ENCODE data around the gene TNRC18. TPM values are rescaled to one million over a fixed set of nuclear protein-coding genes. Genes with fewer than 3 reads are reported as not detected.
A peak's percentile ranks its signal among the peaks of the same experiment; 100 is the strongest.
"Not testable (repeated sequence)": the region's sequence is repeated elsewhere in the genome, so short reads cannot be mapped to it uniquely, and the experiment has no call there.

Gene TNRC18
- total RNA-seq, 2 experiments from 2014 or later, result 36.0 to 43.8 TPM

GRCh38 chr7:5305050-5305449, 118.6 kb downstream of the TNRC18 start:
- H3K27me3 Mint-ChIP-seq (ENCODE audit: low read depth); H3K27ac Mint-ChIP-seq; intact Hi-C loops (cut with micrococcal nuclease); H3K4me1 Mint-ChIP-seq (ENCODE audit: low read depth); DNase-seq; H3K4me3 Mint-ChIP-seq; H3K36me3 Mint-ChIP-seq (ENCODE audit: low read depth); H3K9me3 Mint-ChIP-seq: not testable (repeated sequence)
- CTCF ChIA-PET, result interaction anchor here (0.7 kb wide), 1 partner anchor 9 kb away, joined by 3 read pairs; no protein-coding TSS in a partner anchor

- Mint-ChIP-seq H3K27ac (no peak overlapping the region), H3K4me1 (ENCODE audit: low read depth) (no peaks in the 10 kb centered on the region), H3K4me3 (no peak overlapping the region), H3K9me3 (no peaks in the 10 kb centered on the region), H3K27me3 (ENCODE audit: low read depth) (no peaks in the 10 kb centered on the region), H3K36me3 (ENCODE audit: low read depth) (peaks cover 6% of the 10 kb centered on the region)
- DNase-seq, result no peak
- CTCF ChIA-PET, result interaction anchor here (0.7 kb wide), 1 partner anchor 8 kb away, joined by 3 read pairs; no protein-coding TSS in a partner anchor
- intact Hi-C loops (cut with micrococcal nuclease), result no loop called here
These were observed 119.8 kb downstream of the TNRC18 start for GRCh38 chr7:5303591-5304505.

GRCh38 chr7:5303061-5303460, 120.6 kb downstream of the TNRC18 start:
- Mint-ChIP-seq H3K4me1 (ENCODE audit: low read depth) (no peaks in the 10 kb centered on the region), H3K9me3 (no peaks in the 10 kb centered on the region), H3K36me3 (ENCODE audit: low read depth) (peaks cover 2% of the 10 kb centered on the region), H3K4me3 (no peak overlapping the region), H3K27ac (no peak overlapping the region), H3K27me3 (ENCODE audit: low read depth) (no peaks in the 10 kb centered on the region)
- intact Hi-C loops (cut with micrococcal nuclease), result no loop called here
- no peak for DNase-seq
- CTCF ChIA-PET, result no interaction called here

- Mint-ChIP-seq H3K9me3 (no peaks in the 10 kb centered on the region), H3K4me3 (no peak overlapping the region), H3K4me1 (ENCODE audit: low read depth) (no peaks in the 10 kb centered on the region), H3K27ac (no peak overlapping the region), H3K27me3 (ENCODE audit: low read depth) (no peaks in the 10 kb centered on the region), H3K36me3 (ENCODE audit: low read depth) (no peaks in the 10 kb centered on the region)
- intact Hi-C loops (cut with micrococcal nuclease), result no loop called here
- no peak for DNase-seq
- CTCF ChIA-PET, result no interaction called here
These were observed 121.1 kb downstream of the TNRC18 start for GRCh38 chr7:5302577-5302976.

GRCh38 chr7:5300366-5300765, 123.3 kb downstream of the TNRC18 start:
- DNase-seq, result no peak
- intact Hi-C loops (cut with micrococcal nuclease), result no loop called here
- Mint-ChIP-seq H3K4me3 (no peak overlapping the region), H3K36me3 (ENCODE audit: low read depth) (no peaks in the 10 kb centered on the region), H3K9me3 (peaks cover 2% of the 10 kb centered on the region), H3K27ac (no peak overlapping the region), H3K4me1 (ENCODE audit: low read depth) (peaks cover 8% of the 10 kb centered on the region), H3K27me3 (ENCODE audit: low read depth) (peaks cover 8% of the 10 kb centered on the region)
- CTCF ChIA-PET, result no interaction called here

- H3K9me3 Mint-ChIP-seq, result peaks cover 12% of the 10 kb centered on the region
- peaks cover 8% of the 10 kb centered on the region for H3K27me3 Mint-ChIP-seq (ENCODE audit: low read depth)
- H3K4me1 Mint-ChIP-seq (ENCODE audit: low read depth), result peaks cover 8% of the 10 kb centered on the region
- intact Hi-C loops (cut with micrococcal nuclease), result no loop called here
- CTCF ChIA-PET, result interaction anchor here (0.6 kb wide), 1 partner anchor 112 kb away, joined by 3 read pairs; no protein-coding TSS in a partner anchor
- peak overlapping the region; percentile 72 for H3K4me3 Mint-ChIP-seq
- no peak overlapping the region for H3K27ac Mint-ChIP-seq
- H3K36me3 Mint-ChIP-seq (ENCODE audit: low read depth), result no peaks in the 10 kb centered on the region
- peak; percentile 71 for DNase-seq
These were observed 126.9 kb downstream of the TNRC18 start for GRCh38 chr7:5296611-5297226.

GRCh38 chr7:5296015-5296610, 127.5 kb downstream of the TNRC18 start:
- intact Hi-C loops (cut with micrococcal nuclease), result no loop called here

GRCh38 chr7:5295039-5296014, 128.3 kb downstream of the TNRC18 start:
- CTCF ChIA-PET, result interaction anchor here (0.6 kb wide), 1 partner anchor 9 kb away, joined by 3 read pairs; no protein-coding TSS in a partner anchor
- Mint-ChIP-seq H3K4me1 (ENCODE audit: low read depth) (peaks cover 8% of the 10 kb centered on the region), H3K36me3 (ENCODE audit: low read depth) (no peaks in the 10 kb centered on the region), H3K9me3 (peaks cover 12% of the 10 kb centered on the region), H3K27me3 (ENCODE audit: low read depth) (peaks cover 8% of the 10 kb centered on the region), H3K4me3 (peak overlapping the region; percentile 6), H3K27ac (no peak overlapping the region)
- intact Hi-C loops (cut with micrococcal nuclease), result no loop called here
- no peak for DNase-seq

More at GRCh38 chr7:5296015-5296610, 127.5 kb downstream of the TNRC18 start:
- no peak for DNase-seq
- Mint-ChIP-seq H3K27me3 (ENCODE audit: low read depth) (peaks cover 8% of the 10 kb centered on the region), H3K36me3 (ENCODE audit: low read depth) (no peaks in the 10 kb centered on the region), H3K9me3 (peaks cover 12% of the 10 kb centered on the region), H3K27ac (no peak overlapping the region), H3K4me1 (ENCODE audit: low read depth) (peaks cover 8% of the 10 kb centered on the region), H3K4me3 (no peak overlapping the region)
- CTCF ChIA-PET, result interaction anchor here (0.6 kb wide), 1 partner anchor 8 kb away, joined by 3 read pairs; no protein-coding TSS in a partner anchor

- no peak overlapping the region for H3K27ac Mint-ChIP-seq
- no peak overlapping the region for H3K4me3 Mint-ChIP-seq
- DNase-seq, result no peak
- CTCF ChIA-PET, result no interaction called here
- H3K27me3 Mint-ChIP-seq (ENCODE audit: low read depth), result peaks cover 8% of the 10 kb centered on the region
- H3K36me3 Mint-ChIP-seq (ENCODE audit: low read depth), result no peaks in the 10 kb centered on the region
- H3K4me1 Mint-ChIP-seq (ENCODE audit: low read depth), result peaks cover 8% of the 10 kb centered on the region
- H3K9me3 Mint-ChIP-seq, result peaks cover 12% of the 10 kb centered on the region
- intact Hi-C loops (cut with micrococcal nuclease), result no loop called here
These were observed 129.3 kb downstream of the TNRC18 start for GRCh38 chr7:5294169-5294987.

GRCh38 chr7:5291711-5292335, 131.8 kb downstream of the TNRC18 start:
- H3K27me3 Mint-ChIP-seq (ENCODE audit: low read depth); H3K4me3 Mint-ChIP-seq; intact Hi-C loops (cut with micrococcal nuclease); H3K4me1 Mint-ChIP-seq (ENCODE audit: low read depth); CTCF ChIA-PET; DNase-seq; H3K36me3 Mint-ChIP-seq (ENCODE audit: low read depth); H3K27ac Mint-ChIP-seq: not testable (repeated sequence)
- peaks cover 12% of the 10 kb centered on the region for H3K9me3 Mint-ChIP-seq

- CTCF ChIA-PET, result no interaction called here
- DNase-seq, result no peak
- Mint-ChIP-seq H3K27ac (no peak overlapping the region), H3K9me3 (peaks cover 12% of the 10 kb centered on the region), H3K36me3 (ENCODE audit: low read depth) (no peaks in the 10 kb centered on the region), H3K4me1 (ENCODE audit: low read depth) (no peaks in the 10 kb centered on the region), H3K4me3 (no peak overlapping the region), H3K27me3 (ENCODE audit: low read depth) (peaks cover 2% of the 10 kb centered on the region)
- intact Hi-C loops (cut with micrococcal nuclease), result no loop called here
These were observed 132.3 kb downstream of the TNRC18 start for GRCh38 chr7:5291301-5291700.
